Measurements from ENCODE around the gene CST9L. TPM values are rescaled to one million over a fixed set of nuclear protein-coding genes. Genes with fewer than 3 reads are reported as not detected.

Gene CST9L
- total RNA-seq, 1 experiment from 2014 or later, result not detected

DNA sequence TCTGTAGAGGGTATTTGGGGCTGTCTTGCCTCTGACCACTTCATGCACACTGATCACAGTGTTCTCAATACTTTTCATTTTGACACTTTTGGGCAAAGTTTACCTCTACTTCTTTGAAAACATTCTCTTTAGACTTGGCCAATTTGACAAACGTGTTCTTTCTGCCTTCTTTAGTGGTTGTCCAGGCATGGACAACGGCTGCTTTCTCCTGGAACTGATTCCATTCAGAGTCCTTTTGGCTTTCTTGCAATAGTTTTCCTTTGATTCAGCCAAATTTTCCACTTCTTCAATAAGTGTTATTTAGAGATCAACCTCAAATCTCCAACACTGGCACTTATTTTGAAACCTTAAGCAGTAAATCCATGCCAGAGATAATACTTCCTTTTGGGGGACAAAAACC, 44.1 kb upstream of the CST9L start:
- Histone ChIP-seq H3K4me3 (no peak overlapping the region), H2AFZ (no peak overlapping the region), H3K9me2 (ENCODE audit: insufficient read depth) (no peaks in the 10 kb centered on the region), H3K36me3 (ENCODE audit: low read depth) (no peaks in the 10 kb centered on the region), H4K20me1 (ENCODE audit: insufficient read depth) (no peaks in the 10 kb centered on the region), H3K27me3 (ENCODE audit: insufficient read depth, low read depth) (no peaks in the 10 kb centered on the region), H3F3A (ENCODE audit: insufficient read depth, low read depth) (no peaks in the 10 kb centered on the region), H3K4me1 (replicated peaks; ENCODE audit: insufficient read depth) (no peaks in the 10 kb centered on the region), H3K79me2 (ENCODE audit: low read depth) (no peaks in the 10 kb centered on the region), H3K4me2 (no peak overlapping the region), H3K27ac (no peak overlapping the region), H3K9me3 (ENCODE audit: insufficient read depth, low read depth) (no peaks in the 10 kb centered on the region)
- no peak for DNase-seq
- POLR2A ChIA-PET (ENCODE audit: unreplicated experiment), result no interaction called here
- CTCF ChIA-PET, result no interaction called here
- TF ChIP-seq, protein P1, sequence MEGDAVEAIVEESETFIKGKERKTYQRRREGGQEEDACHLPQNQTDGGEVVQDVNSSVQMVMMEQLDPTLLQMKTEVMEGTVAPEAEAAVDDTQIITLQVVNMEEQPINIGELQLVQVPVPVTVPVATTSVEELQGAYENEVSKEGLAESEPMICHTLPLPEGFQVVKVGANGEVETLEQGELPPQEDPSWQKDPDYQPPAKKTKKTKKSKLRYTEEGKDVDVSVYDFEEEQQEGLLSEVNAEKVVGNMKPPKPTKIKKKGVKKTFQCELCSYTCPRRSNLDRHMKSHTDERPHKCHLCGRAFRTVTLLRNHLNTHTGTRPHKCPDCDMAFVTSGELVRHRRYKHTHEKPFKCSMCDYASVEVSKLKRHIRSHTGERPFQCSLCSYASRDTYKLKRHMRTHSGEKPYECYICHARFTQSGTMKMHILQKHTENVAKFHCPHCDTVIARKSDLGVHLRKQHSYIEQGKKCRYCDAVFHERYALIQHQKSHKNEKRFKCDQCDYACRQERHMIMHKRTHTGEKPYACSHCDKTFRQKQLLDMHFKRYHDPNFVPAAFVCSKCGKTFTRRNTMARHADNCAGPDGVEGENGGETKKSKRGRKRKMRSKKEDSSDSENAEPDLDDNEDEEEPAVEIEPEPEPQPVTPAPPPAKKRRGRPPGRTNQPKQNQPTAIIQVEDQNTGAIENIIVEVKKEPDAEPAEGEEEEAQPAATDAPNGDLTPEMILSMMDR (conservative IDR thresholded peaks at IDR 0.05), result no peak
- BruUV-seq (replicated peaks), result no TSS peak
- intact Hi-C loops (cut with micrococcal nuclease; ENCODE audit: unreplicated experiment), result no loop called here

DNA sequence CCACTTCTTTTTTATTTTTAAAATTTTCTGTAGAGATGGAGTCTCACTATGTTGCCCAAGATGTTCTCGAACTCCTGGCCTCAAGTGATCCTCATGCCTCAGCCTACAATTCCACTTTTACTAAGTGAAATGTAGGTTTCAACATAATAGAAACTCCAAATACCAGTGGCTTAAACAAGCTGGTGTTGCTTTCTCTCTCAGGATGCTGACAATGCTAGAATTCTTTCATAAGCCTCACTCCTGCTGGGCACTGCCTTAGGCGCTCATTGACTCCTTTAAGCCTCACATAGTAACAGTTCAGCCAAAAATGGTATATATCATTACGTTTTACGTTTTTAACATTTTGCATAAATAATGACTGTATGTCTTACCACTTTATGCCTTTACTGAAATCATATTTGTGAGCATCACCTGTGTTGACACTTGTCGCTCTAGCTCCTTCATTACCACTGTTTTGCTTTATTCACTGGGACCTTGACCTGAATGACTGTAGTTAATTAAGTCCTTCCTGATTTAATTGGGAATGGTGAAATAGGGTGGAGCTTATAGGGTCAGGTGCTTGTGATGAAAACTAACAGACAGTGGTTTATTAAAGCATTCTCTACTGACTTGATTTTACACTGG, 41.3 kb upstream of the CST9L start:
- intact Hi-C loops (cut with micrococcal nuclease; ENCODE audit: unreplicated experiment), result loop anchor here (5.0 to 10.0 kb wide), 2 partner anchors 33 to 915 kb away; no protein-coding TSS in a partner anchor
- no peak overlapping the region for H3K4me3 ChIP-seq
- POLR2A ChIA-PET (ENCODE audit: unreplicated experiment), result no interaction called here
- H3K4me1 ChIP-seq (replicated peaks; ENCODE audit: insufficient read depth), result no peaks in the 10 kb centered on the region
- H3K27me3 ChIP-seq (ENCODE audit: insufficient read depth, low read depth), result no peaks in the 10 kb centered on the region
- no peaks in the 10 kb centered on the region for H3K36me3 ChIP-seq (ENCODE audit: low read depth)
- TF ChIP-seq, protein P1 (conservative IDR thresholded peaks at IDR 0.05), result no peak
- TF ChIP-seq EZH2 (IDR thresholded peaks at IDR 0.05; ENCODE audit: low read depth), result no peak
- CTCF ChIA-PET, result no interaction called here
- H3K79me2 ChIP-seq (ENCODE audit: low read depth), result no peaks in the 10 kb centered on the region
- DNase-seq, result no peak
- no peaks in the 10 kb centered on the region for H3K9me3 ChIP-seq (ENCODE audit: insufficient read depth, low read depth)
- no peak overlapping the region for H2AFZ ChIP-seq
- H3K9me2 ChIP-seq (ENCODE audit: insufficient read depth), result no peaks in the 10 kb centered on the region
- H4K20me1 ChIP-seq (ENCODE audit: insufficient read depth), result no peaks in the 10 kb centered on the region
- no peak overlapping the region for H3K4me2 ChIP-seq
- H3F3A ChIP-seq (ENCODE audit: insufficient read depth, low read depth), result no peaks in the 10 kb centered on the region
- no peak overlapping the region for H3K27ac ChIP-seq
- no TSS peak for BruUV-seq (replicated peaks)

- H3K27ac ChIP-seq, result no peak overlapping the region
- no peaks in the 10 kb centered on the region for H3K79me2 ChIP-seq (ENCODE audit: low read depth)
- no peaks in the 10 kb centered on the region for H3K4me1 ChIP-seq (replicated peaks; ENCODE audit: insufficient read depth)
- H3K27me3 ChIP-seq (ENCODE audit: insufficient read depth, low read depth), result no peaks in the 10 kb centered on the region
- H3F3A ChIP-seq (ENCODE audit: insufficient read depth, low read depth), result no peaks in the 10 kb centered on the region
- no TSS peak for BruUV-seq (replicated peaks)
- no peak overlapping the region for H3K4me3 ChIP-seq
- no peaks in the 10 kb centered on the region for H3K36me3 ChIP-seq (ENCODE audit: low read depth)
- no peak for DNase-seq
- H3K9me3 ChIP-seq (ENCODE audit: insufficient read depth, low read depth), result no peaks in the 10 kb centered on the region
- ChIA-PET CTCF (no interaction called here), POLR2A (ENCODE audit: unreplicated experiment) (no interaction called here)
- no peak for TF ChIP-seq EZH2 (IDR thresholded peaks at IDR 0.05; ENCODE audit: low read depth)
- TF ChIP-seq, protein P1 (conservative IDR thresholded peaks at IDR 0.05), result no peak
- H3K4me2 ChIP-seq, result no peak overlapping the region
- intact Hi-C loops (cut with micrococcal nuclease; ENCODE audit: unreplicated experiment), result loop anchor here (5.0 to 10.0 kb wide), 2 partner anchors 34 to 914 kb away; no protein-coding TSS in a partner anchor
- no peaks in the 10 kb centered on the region for H4K20me1 ChIP-seq (ENCODE audit: insufficient read depth)
- no peak overlapping the region for H2AFZ ChIP-seq
- no peaks in the 10 kb centered on the region for H3K9me2 ChIP-seq (ENCODE audit: insufficient read depth)
Measured at GRCh38 chr20:23608251-23608846, 40.1 kb upstream of the CST9L start.
